K562 (cell line): ENCODE data around the gene MCM7. TPM values are rescaled to one million over a fixed set of nuclear protein-coding genes. Genes with fewer than 3 reads are reported as not detected.
A peak's percentile ranks its signal among the peaks of the same experiment; 100 is the strongest.

Experiments used
- BCL6 ChIP-seq: fragments of 250-450 bp; sonication (Bioruptor Pico); IDR thresholded peaks from 2 replicates; pipeline ENCODE4 v1.4.0; 2020
- BDP1 ChIP-seq: IDR thresholded peaks from 3 replicates; pipeline ENCODE4 v1.6.1; 2011; ENCODE audit not compliant: insufficient read length, insufficient read depth
- BRF1 ChIP-seq: IDR thresholded peaks from 3 replicates; pipeline ENCODE4 v1.6.1; 2011; ENCODE audit warnings: borderline replicate concordance, mild to moderate bottlenecking; ENCODE audit not compliant: insufficient read length; ENCODE audit errors: extremely low read depth
- FOXA1 ChIP-seq: fragments of 450-650 bp; IDR thresholded peaks from 2 replicates; pipeline ENCODE4 v1.6.1; 2016; ENCODE audit warnings: mild to moderate bottlenecking, borderline replicate concordance
- KLF1 ChIP-seq: fragments of 450-650 bp; IDR thresholded peaks from 2 replicates; pipeline ENCODE4 v1.6.1; 2016; ENCODE audit warnings: missing genetic modification characterization, missing compliant biosample characterization
- SRSF1 ChIP-seq: fragments of 200-400 bp; formaldehyde crosslinking; IDR thresholded peaks from 2 replicates; pipeline ENCODE4 v1.6.1; 2017; ENCODE audit warnings: mild to moderate bottlenecking, low read depth, low read length, moderate library complexity
- ZNF232 ChIP-seq: sonication (generic); formaldehyde crosslinking; IDR thresholded peaks from 2 replicates; pipeline ENCODE4 v1.8.0; 2022; ENCODE audit warnings: mild to moderate bottlenecking, missing genetic modification reagents
- ZNF274 ChIP-seq: IDR thresholded peaks from 2 replicates; pipeline ENCODE4 v1.6.1; 2011; ENCODE audit warnings: low read depth, mild to moderate bottlenecking, low read length, moderate library complexity, borderline replicate concordance
- polyA plus RNA-seq, 8 experiments: library from polyadenylated mRNA; depleted of rRNA in 4 of 8; stranded (reverse) in 5 of 8; unstranded in 3 of 8; fragments of >200 nt; fragmentation: Nextera tagmentation in 2 of 8; fragmentation: Illumina TruSeq in 1 of 8; extraction: Ambion mirVana in 2 of 8; extraction: Trizol in 1 of 8; gene quantifications; 2 replicates each; pipeline versions ENCODE4 v1.2.1 to v1.2.3, GENCODE V29; 2011 to 2014; ENCODE audit warnings: inconsistent platforms in 1 of 8, missing spikeins in 1 of 8
- total RNA-seq, 7 experiments: library from RNA; depleted of rRNA in 6 of 7; stranded (reverse); fragments of >200 nt in 6 of 7; fragmentation: Illumina TruSeq in 2 of 7; extraction: Trizol in 2 of 7; gene quantifications; 2 replicates each; pipeline versions ENCODE4 v1.2.1 to v1.2.3, GENCODE V29; 2011 to 2021; ENCODE audit warnings: low replicate concordance in 1 of 7
- TF ChIP-seq, protein P1 (sequence below): fragments of 250-450 bp; sonication (Bioruptor Pico); IDR thresholded peaks from 2 replicates; pipeline ENCODE4 v1.4.0; 2020; ENCODE audit warnings: mild to moderate bottlenecking, moderate library complexity
- TF ChIP-seq, protein P2 (sequence below): sonication (generic); formaldehyde crosslinking; IDR thresholded peaks from 2 replicates; pipeline ENCODE4 v1.8.0; 2023; ENCODE audit warnings: missing genetic modification reagents, mild to moderate bottlenecking, borderline replicate concordance
- TF ChIP-seq, protein P3 (sequence below), 2 experiments: IDR thresholded peaks in 1 of 2; conservative IDR thresholded peaks in 1 of 2; 2 replicates each; pipeline ENCODE4 v1.6.1; 2016; ENCODE audit warnings: low read depth in 2 of 2, mild to moderate bottlenecking in 1 of 2, missing compliant biosample characterization in 1 of 2, missing genetic modification characterization in 1 of 2, moderate library complexity in 1 of 2
- TF ChIP-seq, protein P4 (sequence below): fragments of 250-450 bp; sonication (Bioruptor Pico); IDR thresholded peaks from 2 replicates; pipeline ENCODE4 v1.4.0; 2020
- TF ChIP-seq, protein P5 (sequence below): fragments of 250-450 bp; sonication (Bioruptor Pico); IDR thresholded peaks from 2 replicates; pipeline ENCODE4 v1.8.0; 2022; ENCODE audit warnings: inconsistent platforms

The MCM7 gene
- total and polyA plus RNA-seq, 9 of the 15 experiments (the other 6 are each of a cell fraction or from before 2014, with no cell fraction given), result 329 to 856 (median 437) TPM

DNA sequence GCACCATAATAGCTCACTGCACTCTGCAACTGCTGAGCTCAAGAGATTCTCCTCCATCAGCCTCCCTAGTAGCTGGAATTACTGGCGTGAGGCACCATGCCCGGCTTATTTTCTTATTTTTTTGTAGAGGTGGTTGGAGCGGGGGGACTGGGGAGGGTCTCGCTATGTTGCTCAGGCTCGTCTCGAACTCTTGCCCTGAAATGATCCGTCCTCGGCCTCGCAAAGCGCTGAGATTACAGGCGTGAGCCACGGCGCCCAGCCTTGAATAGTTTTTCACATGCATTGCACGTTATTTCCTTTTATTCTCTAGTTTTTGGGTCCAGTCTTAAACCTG, 47.0 kb upstream of the MCM7 start (continued):
- TF ChIP-seq, protein P1, sequence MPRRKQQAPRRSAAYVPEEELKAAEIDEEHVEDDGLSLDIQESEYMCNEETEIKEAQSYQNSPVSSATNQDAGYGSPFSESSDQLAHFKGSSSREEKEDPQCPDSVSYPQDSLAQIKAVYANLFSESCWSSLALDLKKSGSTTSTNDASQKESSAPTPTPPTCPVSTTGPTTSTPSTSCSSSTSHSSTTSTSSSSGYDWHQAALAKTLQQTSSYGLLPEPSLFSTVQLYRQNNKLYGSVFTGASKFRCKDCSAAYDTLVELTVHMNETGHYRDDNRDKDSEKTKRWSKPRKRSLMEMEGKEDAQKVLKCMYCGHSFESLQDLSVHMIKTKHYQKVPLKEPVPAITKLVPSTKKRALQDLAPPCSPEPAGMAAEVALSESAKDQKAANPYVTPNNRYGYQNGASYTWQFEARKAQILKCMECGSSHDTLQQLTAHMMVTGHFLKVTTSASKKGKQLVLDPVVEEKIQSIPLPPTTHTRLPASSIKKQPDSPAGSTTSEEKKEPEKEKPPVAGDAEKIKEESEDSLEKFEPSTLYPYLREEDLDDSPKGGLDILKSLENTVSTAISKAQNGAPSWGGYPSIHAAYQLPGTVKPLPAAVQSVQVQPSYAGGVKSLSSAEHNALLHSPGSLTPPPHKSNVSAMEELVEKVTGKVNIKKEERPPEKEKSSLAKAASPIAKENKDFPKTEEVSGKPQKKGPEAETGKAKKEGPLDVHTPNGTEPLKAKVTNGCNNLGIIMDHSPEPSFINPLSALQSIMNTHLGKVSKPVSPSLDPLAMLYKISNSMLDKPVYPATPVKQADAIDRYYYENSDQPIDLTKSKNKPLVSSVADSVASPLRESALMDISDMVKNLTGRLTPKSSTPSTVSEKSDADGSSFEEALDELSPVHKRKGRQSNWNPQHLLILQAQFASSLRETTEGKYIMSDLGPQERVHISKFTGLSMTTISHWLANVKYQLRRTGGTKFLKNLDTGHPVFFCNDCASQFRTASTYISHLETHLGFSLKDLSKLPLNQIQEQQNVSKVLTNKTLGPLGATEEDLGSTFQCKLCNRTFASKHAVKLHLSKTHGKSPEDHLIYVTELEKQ (CRISPR knock-in tag), result 0 out of 2 replicates have a peak, but pooled peaks have one; percentile 31
- TF ChIP-seq, protein P2, sequence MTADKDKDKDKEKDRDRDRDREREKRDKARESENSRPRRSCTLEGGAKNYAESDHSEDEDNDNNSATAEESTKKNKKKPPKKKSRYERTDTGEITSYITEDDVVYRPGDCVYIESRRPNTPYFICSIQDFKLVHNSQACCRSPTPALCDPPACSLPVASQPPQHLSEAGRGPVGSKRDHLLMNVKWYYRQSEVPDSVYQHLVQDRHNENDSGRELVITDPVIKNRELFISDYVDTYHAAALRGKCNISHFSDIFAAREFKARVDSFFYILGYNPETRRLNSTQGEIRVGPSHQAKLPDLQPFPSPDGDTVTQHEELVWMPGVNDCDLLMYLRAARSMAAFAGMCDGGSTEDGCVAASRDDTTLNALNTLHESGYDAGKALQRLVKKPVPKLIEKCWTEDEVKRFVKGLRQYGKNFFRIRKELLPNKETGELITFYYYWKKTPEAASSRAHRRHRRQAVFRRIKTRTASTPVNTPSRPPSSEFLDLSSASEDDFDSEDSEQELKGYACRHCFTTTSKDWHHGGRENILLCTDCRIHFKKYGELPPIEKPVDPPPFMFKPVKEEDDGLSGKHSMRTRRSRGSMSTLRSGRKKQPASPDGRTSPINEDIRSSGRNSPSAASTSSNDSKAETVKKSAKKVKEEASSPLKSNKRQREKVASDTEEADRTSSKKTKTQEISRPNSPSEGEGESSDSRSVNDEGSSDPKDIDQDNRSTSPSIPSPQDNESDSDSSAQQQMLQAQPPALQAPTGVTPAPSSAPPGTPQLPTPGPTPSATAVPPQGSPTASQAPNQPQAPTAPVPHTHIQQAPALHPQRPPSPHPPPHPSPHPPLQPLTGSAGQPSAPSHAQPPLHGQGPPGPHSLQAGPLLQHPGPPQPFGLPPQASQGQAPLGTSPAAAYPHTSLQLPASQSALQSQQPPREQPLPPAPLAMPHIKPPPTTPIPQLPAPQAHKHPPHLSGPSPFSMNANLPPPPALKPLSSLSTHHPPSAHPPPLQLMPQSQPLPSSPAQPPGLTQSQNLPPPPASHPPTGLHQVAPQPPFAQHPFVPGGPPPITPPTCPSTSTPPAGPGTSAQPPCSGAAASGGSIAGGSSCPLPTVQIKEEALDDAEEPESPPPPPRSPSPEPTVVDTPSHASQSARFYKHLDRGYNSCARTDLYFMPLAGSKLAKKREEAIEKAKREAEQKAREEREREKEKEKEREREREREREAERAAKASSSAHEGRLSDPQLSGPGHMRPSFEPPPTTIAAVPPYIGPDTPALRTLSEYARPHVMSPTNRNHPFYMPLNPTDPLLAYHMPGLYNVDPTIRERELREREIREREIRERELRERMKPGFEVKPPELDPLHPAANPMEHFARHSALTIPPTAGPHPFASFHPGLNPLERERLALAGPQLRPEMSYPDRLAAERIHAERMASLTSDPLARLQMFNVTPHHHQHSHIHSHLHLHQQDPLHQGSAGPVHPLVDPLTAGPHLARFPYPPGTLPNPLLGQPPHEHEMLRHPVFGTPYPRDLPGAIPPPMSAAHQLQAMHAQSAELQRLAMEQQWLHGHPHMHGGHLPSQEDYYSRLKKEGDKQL (CRISPR knock-in tag), result no peak
- TF ChIP-seq, protein P3, sequence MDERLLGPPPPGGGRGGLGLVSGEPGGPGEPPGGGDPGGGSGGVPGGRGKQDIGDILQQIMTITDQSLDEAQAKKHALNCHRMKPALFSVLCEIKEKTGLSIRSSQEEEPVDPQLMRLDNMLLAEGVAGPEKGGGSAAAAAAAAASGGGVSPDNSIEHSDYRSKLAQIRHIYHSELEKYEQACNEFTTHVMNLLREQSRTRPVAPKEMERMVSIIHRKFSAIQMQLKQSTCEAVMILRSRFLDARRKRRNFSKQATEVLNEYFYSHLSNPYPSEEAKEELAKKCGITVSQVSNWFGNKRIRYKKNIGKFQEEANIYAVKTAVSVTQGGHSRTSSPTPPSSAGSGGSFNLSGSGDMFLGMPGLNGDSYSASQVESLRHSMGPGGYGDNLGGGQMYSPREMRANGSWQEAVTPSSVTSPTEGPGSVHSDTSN (CRISPR knock-in tag; IDR thresholded peaks at IDR 0.05; ENCODE audit: low read depth), result no peak
- TF ChIP-seq, protein P3 (tag; conservative IDR thresholded peaks at IDR 0.05; ENCODE audit: low read depth), result no peak
- TF ChIP-seq ZNF274 (no peak), ZNF232 (CRISPR knock-in tag) (no peak), BRF1 (no peak), BDP1 (no peak), BCL6 (CRISPR knock-in tag) (no peak), KLF1 (no peak), SRSF1 (no peak), FOXA1 (no peak)
- TF ChIP-seq, protein P4, sequence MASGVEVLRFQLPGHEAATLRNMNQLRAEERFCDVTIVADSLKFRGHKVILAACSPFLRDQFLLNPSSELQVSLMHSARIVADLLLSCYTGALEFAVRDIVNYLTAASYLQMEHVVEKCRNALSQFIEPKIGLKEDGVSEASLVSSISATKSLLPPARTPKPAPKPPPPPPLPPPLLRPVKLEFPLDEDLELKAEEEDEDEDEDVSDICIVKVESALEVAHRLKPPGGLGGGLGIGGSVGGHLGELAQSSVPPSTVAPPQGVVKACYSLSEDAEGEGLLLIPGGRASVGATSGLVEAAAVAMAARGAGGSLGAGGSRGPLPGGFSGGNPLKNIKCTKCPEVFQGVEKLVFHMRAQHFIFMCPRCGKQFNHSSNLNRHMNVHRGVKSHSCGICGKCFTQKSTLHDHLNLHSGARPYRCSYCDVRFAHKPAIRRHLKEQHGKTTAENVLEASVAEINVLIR (CRISPR knock-in tag), result no peak
- TF ChIP-seq, protein P5, sequence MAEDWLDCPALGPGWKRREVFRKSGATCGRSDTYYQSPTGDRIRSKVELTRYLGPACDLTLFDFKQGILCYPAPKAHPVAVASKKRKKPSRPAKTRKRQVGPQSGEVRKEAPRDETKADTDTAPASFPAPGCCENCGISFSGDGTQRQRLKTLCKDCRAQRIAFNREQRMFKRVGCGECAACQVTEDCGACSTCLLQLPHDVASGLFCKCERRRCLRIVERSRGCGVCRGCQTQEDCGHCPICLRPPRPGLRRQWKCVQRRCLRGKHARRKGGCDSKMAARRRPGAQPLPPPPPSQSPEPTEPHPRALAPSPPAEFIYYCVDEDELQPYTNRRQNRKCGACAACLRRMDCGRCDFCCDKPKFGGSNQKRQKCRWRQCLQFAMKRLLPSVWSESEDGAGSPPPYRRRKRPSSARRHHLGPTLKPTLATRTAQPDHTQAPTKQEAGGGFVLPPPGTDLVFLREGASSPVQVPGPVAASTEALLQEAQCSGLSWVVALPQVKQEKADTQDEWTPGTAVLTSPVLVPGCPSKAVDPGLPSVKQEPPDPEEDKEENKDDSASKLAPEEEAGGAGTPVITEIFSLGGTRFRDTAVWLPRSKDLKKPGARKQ (CRISPR knock-in tag), result no peak
